ENCODE measurements around the gene NPC1.

Gene NPC1

DNA sequence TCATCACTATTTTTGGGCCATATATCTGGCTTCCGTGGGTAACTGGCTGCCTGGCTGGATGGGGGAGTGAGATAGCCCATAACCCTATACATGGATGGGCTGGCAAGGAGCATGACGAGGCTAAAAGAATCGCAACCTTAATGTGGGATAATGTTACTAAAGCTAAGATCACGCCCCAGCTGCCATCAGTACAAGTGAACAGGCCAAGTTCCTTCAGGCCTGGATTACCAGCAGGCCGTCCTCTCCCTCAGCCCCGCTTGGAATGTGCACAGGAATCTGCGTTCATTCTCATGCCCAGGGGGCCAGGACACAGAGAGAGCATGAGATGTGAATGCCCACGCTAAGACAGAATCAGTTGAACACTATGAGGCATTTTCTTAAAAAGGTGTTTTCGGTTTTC is 48.3 kb downstream of the NPC1 start:
- TF ChIP-seq POLR2AphosphoS5 (IDR thresholded peaks at IDR 0.05; ENCODE audit: low read depth, low read length) (no peak), FOXP2 (optimal IDR thresholded peaks at IDR 0.05; ENCODE audit: borderline replicate concordance, extremely low read depth, extremely low read length, insufficient read depth) (no peak), TAF1 (IDR thresholded peaks at IDR 0.05; ENCODE audit: borderline replicate concordance, insufficient read depth, low read length) (no peak), SIN3A (IDR thresholded peaks at IDR 0.05; ENCODE audit: borderline replicate concordance, insufficient read depth, low read length) (no peak), REST (IDR thresholded peaks at IDR 0.05; ENCODE audit: insufficient read depth in 1 of 2, low read depth in 2 of 2, low read length in 2 of 2) (no peak)

DNA sequence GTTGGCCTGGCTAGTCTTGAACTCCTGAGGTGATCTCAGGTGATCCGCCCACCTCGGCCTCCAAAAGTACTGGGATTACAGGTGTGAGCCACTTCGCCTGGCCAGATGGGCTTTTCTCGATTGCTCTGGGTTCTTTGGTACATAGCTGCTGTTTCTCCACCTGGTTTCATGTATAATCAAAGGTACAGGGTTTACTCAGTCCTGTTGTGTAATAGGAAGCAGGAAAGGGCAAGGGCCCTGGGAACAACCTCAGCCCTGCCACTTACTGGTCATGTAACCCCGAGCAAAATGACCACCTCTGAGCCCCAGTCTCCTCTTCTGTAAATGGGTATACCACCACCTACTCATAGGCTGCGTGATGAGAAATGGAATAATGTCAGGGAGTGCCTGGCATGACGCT is 49.0 kb downstream of the NPC1 start:
- TF ChIP-seq FOXP2 (optimal IDR thresholded peaks at IDR 0.05; ENCODE audit: borderline replicate concordance, extremely low read depth, extremely low read length, insufficient read depth) (no peak), SIN3A (IDR thresholded peaks at IDR 0.05; ENCODE audit: borderline replicate concordance, insufficient read depth, low read length) (no peak), REST (IDR thresholded peaks at IDR 0.05; ENCODE audit: insufficient read depth in 1 of 2, low read depth in 2 of 2, low read length in 2 of 2) (no peak), POLR2AphosphoS5 (IDR thresholded peaks at IDR 0.05; ENCODE audit: low read depth, low read length) (no peak), TAF1 (IDR thresholded peaks at IDR 0.05; ENCODE audit: borderline replicate concordance, insufficient read depth, low read length) (no peak)

DNA sequence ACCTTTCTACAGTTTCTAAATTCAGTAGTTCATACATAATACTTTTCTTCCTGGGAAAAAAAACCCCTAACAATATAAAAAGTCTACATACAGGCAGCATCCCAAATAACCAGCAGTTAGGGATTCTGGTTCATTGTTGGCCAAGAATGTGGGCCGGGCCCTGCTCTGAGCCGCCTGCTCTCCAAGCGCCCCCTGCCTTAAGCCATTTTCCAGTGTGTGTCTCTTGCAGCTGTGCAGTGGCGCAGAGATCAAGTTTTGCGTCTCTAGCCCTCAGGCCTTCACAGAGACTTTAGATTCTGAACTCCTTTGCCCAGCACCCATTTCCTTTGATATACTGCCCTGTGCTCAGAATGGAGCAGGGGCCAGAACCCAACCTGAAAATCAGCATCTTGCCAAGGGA is 50.1 kb downstream of the NPC1 start:
- TF ChIP-seq POLR2AphosphoS5 (IDR thresholded peaks at IDR 0.05; ENCODE audit: low read depth, low read length) (no peak), FOXP2 (optimal IDR thresholded peaks at IDR 0.05; ENCODE audit: borderline replicate concordance, extremely low read depth, extremely low read length, insufficient read depth) (no peak), SIN3A (IDR thresholded peaks at IDR 0.05; ENCODE audit: borderline replicate concordance, insufficient read depth, low read length) (no peak)

DNA sequence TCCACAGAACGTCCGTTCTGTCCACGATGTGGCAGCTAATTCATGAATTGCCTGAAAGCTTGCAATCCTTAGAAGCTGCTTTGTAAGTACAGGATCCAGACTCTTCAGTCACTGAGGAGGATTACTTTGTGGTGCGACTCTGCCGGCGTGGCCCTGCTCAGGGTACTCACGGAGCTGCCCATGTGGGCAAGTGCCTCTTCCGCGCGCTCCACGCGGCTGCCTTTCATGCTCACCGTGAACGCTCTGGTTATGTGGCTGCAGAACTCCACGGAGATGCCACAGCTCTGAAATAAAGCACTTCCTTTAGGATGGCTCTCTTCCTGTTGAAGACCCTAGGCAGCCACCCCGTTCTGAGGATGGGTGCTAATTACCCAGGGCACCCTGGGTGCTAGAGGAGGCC is 52.0 kb downstream of the NPC1 start:
- TF ChIP-seq FOXP2 (optimal IDR thresholded peaks at IDR 0.05; ENCODE audit: borderline replicate concordance, extremely low read depth, extremely low read length, insufficient read depth) (no peak), TAF1 (IDR thresholded peaks at IDR 0.05; ENCODE audit: borderline replicate concordance, insufficient read depth, low read length) (no peak), POLR2AphosphoS5 (IDR thresholded peaks at IDR 0.05; ENCODE audit: low read depth, low read length) (no peak)

DNA sequence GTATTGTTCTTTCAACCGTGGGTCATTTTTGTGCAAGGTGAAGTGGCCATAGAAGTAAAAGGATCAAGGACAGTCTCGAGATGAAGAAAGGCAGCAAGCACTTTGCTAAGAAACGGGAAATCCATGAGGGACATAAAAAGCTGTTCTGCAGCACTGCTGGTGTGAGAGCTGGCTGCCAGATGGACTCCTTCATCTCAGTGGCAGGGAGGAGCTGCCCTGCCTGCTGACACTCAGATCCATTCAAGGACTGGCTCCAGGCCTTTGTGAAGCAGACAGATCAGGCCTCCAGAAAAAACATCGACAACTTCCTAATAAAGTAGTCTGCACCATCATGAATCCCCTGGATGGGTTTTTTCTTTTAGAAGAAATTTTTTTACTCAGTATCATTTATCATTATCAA is 53.5 kb downstream of the NPC1 start:
- TF ChIP-seq FOXP2 (optimal IDR thresholded peaks at IDR 0.05; ENCODE audit: borderline replicate concordance, extremely low read depth, extremely low read length, insufficient read depth) (no peak), POLR2AphosphoS5 (IDR thresholded peaks at IDR 0.05; ENCODE audit: low read depth, low read length) (no peak), REST (IDR thresholded peaks at IDR 0.05; ENCODE audit: insufficient read depth in 1 of 2, low read depth in 2 of 2, low read length in 2 of 2) (no peak)

DNA sequence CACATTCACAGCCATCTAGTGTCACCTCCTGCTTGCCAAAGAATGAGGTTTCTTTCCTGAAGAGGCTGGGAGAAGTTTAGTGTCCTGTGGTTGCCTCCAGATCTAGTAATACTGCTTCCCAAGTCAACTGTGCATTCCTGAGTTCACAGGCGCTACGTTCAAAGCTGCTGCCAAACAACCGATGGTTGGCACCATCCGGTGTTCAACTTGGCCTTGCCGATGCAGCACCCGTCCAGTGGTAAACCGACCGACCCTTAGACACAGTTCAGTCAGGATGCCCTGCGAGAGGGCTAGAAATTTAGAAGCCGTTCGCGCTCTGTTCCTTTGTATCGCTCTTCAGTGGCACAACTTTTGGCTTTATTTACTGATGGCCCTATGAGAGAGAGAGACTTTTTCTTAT is 54.4 kb downstream of the NPC1 start:
- TF ChIP-seq FOXP2 (optimal IDR thresholded peaks at IDR 0.05; ENCODE audit: borderline replicate concordance, extremely low read depth, extremely low read length, insufficient read depth) (no peak), REST (IDR thresholded peaks at IDR 0.05; ENCODE audit: insufficient read depth in 1 of 2, low read depth in 2 of 2, low read length in 2 of 2) (no peak), POLR2AphosphoS5 (IDR thresholded peaks at IDR 0.05; ENCODE audit: low read depth, low read length) (no peak), SIN3A (IDR thresholded peaks at IDR 0.05; ENCODE audit: borderline replicate concordance, insufficient read depth, low read length) (no peak), TAF1 (IDR thresholded peaks at IDR 0.05; ENCODE audit: borderline replicate concordance, insufficient read depth, low read length) (no peak)

Data from PFSK-1 (cell line).